Endothelial cell (in vitro differentiated cells): ENCODE data around the gene SEC61A2. TPM values are rescaled to one million over a fixed set of nuclear protein-coding genes. Genes with fewer than 3 reads are reported as not detected.
"Not testable (repeated sequence)": the region's sequence is repeated elsewhere in the genome, so short reads cannot be mapped to it uniquely, and the experiment has no call there.

Experiments used
- DNase-seq: peaks from one replicate; pipeline ENCODE4 v3.0.0; 2021; ENCODE audit warnings: low spot score
- H3K27ac Mint-ChIP-seq: one replicate; pipeline ENCODE4 v1.8.0; 2021; ENCODE audit warnings: mixed read lengths, inconsistent platforms; ENCODE audit not compliant: unreplicated experiment
- H3K27me3 Mint-ChIP-seq: one replicate; pipeline ENCODE4 v1.8.0; 2021; ENCODE audit warnings: mild to moderate bottlenecking, moderate library complexity, mixed read lengths, inconsistent platforms; ENCODE audit not compliant: unreplicated experiment
- H3K36me3 Mint-ChIP-seq: one replicate; pipeline ENCODE4 v1.8.0; 2021; ENCODE audit warnings: mild to moderate bottlenecking, low read depth, mixed read lengths, inconsistent platforms; ENCODE audit not compliant: unreplicated experiment
- H3K4me1 Mint-ChIP-seq: one replicate; pipeline ENCODE4 v1.8.0; 2021; ENCODE audit warnings: mild to moderate bottlenecking, mixed read lengths, inconsistent platforms; ENCODE audit not compliant: unreplicated experiment
- H3K4me3 Mint-ChIP-seq: one replicate; pipeline ENCODE4 v1.8.0; 2021; ENCODE audit warnings: mild to moderate bottlenecking, mixed read lengths, inconsistent platforms; ENCODE audit not compliant: unreplicated experiment
- H3K9me3 Mint-ChIP-seq: one replicate; pipeline ENCODE4 v1.8.0; 2021; ENCODE audit warnings: mixed read lengths, inconsistent platforms; ENCODE audit not compliant: unreplicated experiment
- CTCF ChIP-seq: fragments of 200-600 bp; sonication (generic); IDR thresholded peaks from one replicate; pipeline ENCODE4 v1.5.0; 2021; ENCODE audit warnings: antibody characterized with exemption; ENCODE audit not compliant: unreplicated experiment
- total RNA-seq: library from RNA; stranded (reverse); fragmentation: NEBNext Ultra II Directional; extraction: Animal tissue kit (Norgen Biotek cat#: 25700); gene quantifications from one replicate; pipeline ENCODE4 v1.2.1, GENCODE V29; 2021; ENCODE audit not compliant: unreplicated experiment

SEC61A2 gene
- total RNA-seq, 1 donor from 2014 or later, result 9.9 TPM

- Mint-ChIP-seq H3K9me3 (no peaks in the 10 kb centered on the region), H3K4me3 (no peak overlapping the region), H3K27ac (no peak overlapping the region), H3K27me3 (no peaks in the 10 kb centered on the region), H3K36me3 (peaks cover 15% of the 10 kb centered on the region), H3K4me1 (peaks cover 3% of the 10 kb centered on the region)
- no peak for DNase-seq
- no peak for TF ChIP-seq CTCF
Measured at GRCh38 chr10:12164085-12164484, 34.6 kb downstream of the SEC61A2 start.

GRCh38 chr10:12165036-12165435 lies 35.6 kb downstream of the SEC61A2 start:
- TF ChIP-seq CTCF, result no peak
- peaks cover 1% of the 10 kb centered on the region for H3K27me3 Mint-ChIP-seq
- peaks cover 15% of the 10 kb centered on the region for H3K36me3 Mint-ChIP-seq
- DNase-seq, result no peak
- H3K9me3 Mint-ChIP-seq, result no peaks in the 10 kb centered on the region
- H3K4me1 Mint-ChIP-seq, result peaks cover 3% of the 10 kb centered on the region
- no peak overlapping the region for H3K4me3 Mint-ChIP-seq
- no peak overlapping the region for H3K27ac Mint-ChIP-seq

DNA sequence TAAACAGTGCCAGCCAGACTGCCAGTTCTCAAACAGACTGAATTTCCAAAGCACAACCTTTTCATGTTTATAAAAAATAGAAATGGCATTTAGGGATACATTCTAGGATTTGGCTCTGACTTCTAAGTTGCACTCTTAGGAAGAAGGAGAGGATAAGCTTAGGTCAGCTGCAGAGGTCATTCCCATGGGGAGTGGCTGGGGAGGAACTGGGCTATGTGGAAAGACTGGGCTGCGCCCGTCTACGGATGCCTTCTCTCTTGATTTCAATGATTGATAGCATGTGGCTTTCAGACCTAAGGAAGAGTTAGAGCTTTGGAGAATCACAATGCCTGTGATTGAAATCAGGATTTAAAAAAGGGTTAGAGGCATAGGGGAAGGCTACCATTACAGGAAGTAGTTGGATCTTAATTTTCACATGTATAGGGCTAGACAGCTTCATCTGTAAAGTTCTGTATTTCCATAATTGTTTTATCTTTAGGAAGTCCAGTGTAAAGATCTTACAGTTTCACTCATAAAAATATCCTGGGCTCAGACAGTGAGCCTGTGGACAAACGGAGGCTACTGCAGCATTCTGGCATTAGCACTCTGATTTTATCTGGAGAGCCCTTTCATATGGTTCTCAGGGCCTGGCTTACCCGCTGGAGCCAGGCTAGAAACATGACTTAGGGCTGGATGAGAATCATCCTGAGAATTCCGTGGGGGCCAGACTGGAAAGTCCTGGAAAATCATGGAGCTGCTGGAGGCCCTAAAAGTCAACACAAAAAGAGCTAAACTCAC lies 36.7 kb downstream of the SEC61A2 start:
- Mint-ChIP-seq H3K4me3 (no peak overlapping the region), H3K27me3 (peaks cover 1% of the 10 kb centered on the region), H3K9me3 (no peaks in the 10 kb centered on the region), H3K27ac (no peak overlapping the region), H3K4me1 (peaks cover 3% of the 10 kb centered on the region), H3K36me3 (peaks cover 15% of the 10 kb centered on the region)
- no peak for TF ChIP-seq CTCF
- DNase-seq, result no peak

DNA sequence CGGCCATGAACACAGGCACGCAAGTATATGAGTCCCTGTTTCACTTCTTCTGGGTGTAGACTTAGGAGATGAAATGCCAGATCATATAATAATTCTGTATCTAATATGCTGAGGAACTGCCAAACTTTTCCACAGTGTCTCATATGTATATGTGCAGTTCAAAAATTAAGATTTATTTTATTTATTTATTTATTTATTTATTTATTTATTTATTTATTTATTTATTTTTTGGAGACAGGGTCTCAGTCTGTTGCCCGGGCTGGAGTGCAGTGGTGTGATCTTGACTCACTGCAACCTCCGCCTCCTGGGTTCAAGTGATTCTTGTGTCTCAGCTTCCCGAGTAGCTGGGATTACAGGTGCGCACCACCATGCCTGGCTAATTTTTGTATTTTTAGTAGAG lies 42.0 kb downstream of the SEC61A2 start:
- not testable (repeated sequence) for H3K36me3 Mint-ChIP-seq, H3K4me1 Mint-ChIP-seq, H3K27ac Mint-ChIP-seq, DNase-seq, H3K27me3 Mint-ChIP-seq, H3K9me3 Mint-ChIP-seq, H3K4me3 Mint-ChIP-seq

DNA sequence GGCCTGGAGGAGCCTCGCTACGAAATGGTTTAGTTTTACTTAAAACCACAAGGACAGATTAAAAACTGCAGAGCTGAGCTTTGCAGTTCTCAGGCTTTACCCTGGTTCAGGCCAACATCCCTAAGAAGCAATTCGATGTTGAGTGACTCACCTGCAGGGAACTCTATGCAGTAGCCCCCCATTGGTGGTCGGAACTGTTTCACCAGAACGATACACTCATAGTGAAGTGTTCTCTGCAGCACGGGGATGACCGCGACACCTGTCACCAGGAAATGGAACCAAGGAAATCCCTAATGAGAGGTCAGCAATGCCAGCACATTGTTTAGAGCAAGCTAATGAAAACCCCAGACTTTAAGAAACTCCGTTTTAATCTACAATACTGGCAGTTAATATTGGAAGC lies 48.2 kb downstream of the SEC61A2 start:
- Mint-ChIP-seq H3K4me1 (peaks cover 8% of the 10 kb centered on the region), H3K9me3 (no peaks in the 10 kb centered on the region), H3K27me3 (no peaks in the 10 kb centered on the region), H3K27ac (no peak overlapping the region), H3K4me3 (no peak overlapping the region), H3K36me3 (peaks cover 14% of the 10 kb centered on the region)
- no peak for DNase-seq
- no peak for TF ChIP-seq CTCF
